Measurements from ENCODE around the gene VIPAS39. TPM values are rescaled to one million over a fixed set of nuclear protein-coding genes. Genes with fewer than 3 reads are reported as not detected.

VIPAS39 gene
- total and polyA plus RNA-seq, 12 donors, result 11.2 to 36.3 (median 18.9) TPM

GRCh38 chr14:77485901-77486678 is 28.7 kb upstream of the VIPAS39 start:
- intact Hi-C loops (cut with DNase I), result no loop called here
- H3K27me3 ChIP-seq, result no peaks in the 10 kb centered on the region
- DNase-seq, result no peak
- TF ChIP-seq, protein P1, sequence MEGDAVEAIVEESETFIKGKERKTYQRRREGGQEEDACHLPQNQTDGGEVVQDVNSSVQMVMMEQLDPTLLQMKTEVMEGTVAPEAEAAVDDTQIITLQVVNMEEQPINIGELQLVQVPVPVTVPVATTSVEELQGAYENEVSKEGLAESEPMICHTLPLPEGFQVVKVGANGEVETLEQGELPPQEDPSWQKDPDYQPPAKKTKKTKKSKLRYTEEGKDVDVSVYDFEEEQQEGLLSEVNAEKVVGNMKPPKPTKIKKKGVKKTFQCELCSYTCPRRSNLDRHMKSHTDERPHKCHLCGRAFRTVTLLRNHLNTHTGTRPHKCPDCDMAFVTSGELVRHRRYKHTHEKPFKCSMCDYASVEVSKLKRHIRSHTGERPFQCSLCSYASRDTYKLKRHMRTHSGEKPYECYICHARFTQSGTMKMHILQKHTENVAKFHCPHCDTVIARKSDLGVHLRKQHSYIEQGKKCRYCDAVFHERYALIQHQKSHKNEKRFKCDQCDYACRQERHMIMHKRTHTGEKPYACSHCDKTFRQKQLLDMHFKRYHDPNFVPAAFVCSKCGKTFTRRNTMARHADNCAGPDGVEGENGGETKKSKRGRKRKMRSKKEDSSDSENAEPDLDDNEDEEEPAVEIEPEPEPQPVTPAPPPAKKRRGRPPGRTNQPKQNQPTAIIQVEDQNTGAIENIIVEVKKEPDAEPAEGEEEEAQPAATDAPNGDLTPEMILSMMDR (IDR thresholded peaks at IDR 0.05), result no peak
- TF ChIP-seq POLR2A (IDR thresholded peaks at IDR 0.05), result no peak
- no peaks in the 10 kb centered on the region for H3K9me3 ChIP-seq (replicated peaks in 1 of 3)
- no peak overlapping the region for H3K27ac ChIP-seq
- H3K4me3 ChIP-seq, result no peak overlapping the region
- H3K4me1 ChIP-seq (replicated peaks in 1 of 2), result no peaks in the 10 kb centered on the region
- 91 to 95% (median 91%) methylated on average over 7 of the region's 7 CpGs for WGBS, 4 donors
- no peaks in the 10 kb centered on the region for H3K36me3 ChIP-seq (replicated peaks in 1 of 2)

DNA sequence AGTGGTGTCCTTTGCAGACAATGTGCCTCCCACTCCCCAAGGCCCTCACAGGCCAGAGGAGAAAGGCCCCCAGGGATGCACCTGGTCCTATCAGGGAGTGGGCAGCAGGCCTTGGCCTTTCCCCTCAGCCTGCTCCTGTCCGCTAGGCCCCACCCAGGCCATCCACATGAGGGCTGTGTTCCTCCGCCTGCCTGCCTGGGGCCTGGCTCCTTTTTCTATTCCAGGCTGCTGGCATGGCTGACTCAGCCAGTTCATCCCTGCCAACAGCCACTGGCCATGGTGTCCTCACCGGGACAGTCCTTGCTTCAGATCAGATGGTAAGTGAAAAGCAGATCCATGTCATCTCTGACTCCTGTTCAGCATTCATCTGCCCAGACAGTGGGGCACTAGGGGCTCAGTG is 27.9 kb upstream of the VIPAS39 start:
- TF ChIP-seq POLR2A (IDR thresholded peaks at IDR 0.05), result no peak
- TF ChIP-seq, protein P1 (IDR thresholded peaks at IDR 0.05), result no peak
- Histone ChIP-seq H3K9me3 (replicated peaks in 1 of 3) (no peaks in the 10 kb centered on the region), H3K4me3 (no peak overlapping the region), H3K27me3 (no peaks in the 10 kb centered on the region), H3K27ac (no peak overlapping the region), H3K4me1 (replicated peaks in 1 of 2) (no peaks in the 10 kb centered on the region), H3K36me3 (replicated peaks in 1 of 2) (no peaks in the 10 kb centered on the region)
- WGBS, 4 donors, result 36 to 65% (median 47%) methylated on average over 2 to 3 of the region's 3 CpGs
- peak; percentile 53 to 79 (median 74) for DNase-seq
- intact Hi-C loops (cut with DNase I), result no loop called here

DNA sequence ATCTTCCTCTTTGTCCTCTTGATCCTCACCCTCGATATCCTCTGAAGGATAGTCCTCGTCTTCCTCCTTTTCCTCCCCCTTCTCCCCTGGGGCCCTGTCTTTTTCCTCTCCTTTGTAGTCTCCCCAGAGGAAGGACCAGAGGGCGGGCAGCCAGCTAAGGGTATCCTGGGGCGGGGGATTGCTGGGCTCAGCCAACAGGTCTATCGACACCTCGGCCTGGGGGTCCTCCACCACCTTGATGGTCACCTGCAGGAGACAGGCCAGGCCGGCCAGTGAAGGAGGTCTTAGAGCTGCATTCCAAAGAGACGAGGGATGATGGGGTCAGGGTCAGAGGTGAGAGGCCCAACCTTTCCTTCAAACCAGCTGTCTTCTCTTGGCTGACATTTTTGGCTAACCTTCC is 25.0 kb upstream of the VIPAS39 start:
- H3K27me3 ChIP-seq, result no peaks in the 10 kb centered on the region
- H3K4me1 ChIP-seq (replicated peaks in 1 of 2), result no peaks in the 10 kb centered on the region
- 70 to 82% (median 78%) methylated on average over 6 to 8 of the region's 8 CpGs for WGBS, 4 donors
- no peak overlapping the region for H3K4me3 ChIP-seq
- no peaks in the 10 kb centered on the region for H3K9me3 ChIP-seq (replicated peaks in 1 of 3)
- no peak for DNase-seq
- H3K36me3 ChIP-seq (replicated peaks in 1 of 2), result no peaks in the 10 kb centered on the region
- TF ChIP-seq POLR2A (IDR thresholded peaks at IDR 0.05), result no peak
- TF ChIP-seq, protein P1 (IDR thresholded peaks at IDR 0.05), result no peak
- intact Hi-C loops (cut with DNase I), result no loop called here
- H3K27ac ChIP-seq, result no peak overlapping the region

DNA sequence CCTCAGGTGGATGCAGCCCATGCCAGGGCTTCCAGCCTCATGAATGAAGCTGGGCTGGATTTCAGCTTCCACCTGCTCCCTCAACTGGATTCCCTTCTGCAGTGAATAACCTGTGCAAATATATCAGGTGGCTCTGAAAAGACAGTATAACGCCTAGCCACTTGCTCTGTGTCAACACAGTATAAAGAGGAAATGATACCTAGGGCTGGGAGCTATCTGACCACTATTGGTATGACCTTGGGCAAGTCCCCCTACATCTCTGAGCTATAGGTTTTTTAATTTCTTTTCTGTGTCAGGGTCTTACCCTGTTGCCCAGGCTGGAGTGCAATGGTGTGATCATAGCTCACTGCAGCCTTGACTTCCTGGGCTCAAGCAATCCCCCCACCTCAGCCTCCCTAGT is 21.4 kb upstream of the VIPAS39 start:
- Histone ChIP-seq H3K27me3 (no peaks in the 10 kb centered on the region), H3K9me3 (replicated peaks in 1 of 3) (no peaks in the 10 kb centered on the region), H3K36me3 (replicated peaks in 1 of 2) (no peaks in the 10 kb centered on the region), H3K27ac (no peak overlapping the region), H3K4me3 (no peak overlapping the region), H3K4me1 (replicated peaks in 1 of 2) (no peaks in the 10 kb centered on the region)
- DNase-seq, result no peak
- intact Hi-C loops (cut with DNase I), result no loop called here
- 62 to 100% (median 83%) methylated on average over 1 of the region's 1 CpG for WGBS, 4 donors
- TF ChIP-seq POLR2A (IDR thresholded peaks at IDR 0.05), result no peak
- TF ChIP-seq, protein P1 (IDR thresholded peaks at IDR 0.05), result no peak
